Measurements from ENCODE around the gene MTMR2. TPM values are rescaled to one million over a fixed set of nuclear protein-coding genes. Genes with fewer than 3 reads are reported as not detected.

The MTMR2 gene
- total RNA-seq, 1 experiment from 2014 or later: 59.0 TPM

GRCh38 chr11:95904009-95904650 is 19.8 kb downstream of the MTMR2 start:
- Histone ChIP-seq H2AK5ac (ENCODE audit: insufficient read length, low read length) (no peak overlapping the region), H3K27ac (ENCODE audit: insufficient read length, low read depth, low read length) (no peak overlapping the region), H3T11ph (ENCODE audit: low read length) (no peak overlapping the region), H4K91ac (ENCODE audit: insufficient read length, low read depth, low read length) (no peak overlapping the region), H3K4me1 (ENCODE audit: insufficient read depth, low read length) (peaks cover 5% of the 10 kb centered on the region; the same call in 1 of the 2 replicates), H2BK120ac (ENCODE audit: low read depth, low read length, poor library complexity, severe bottlenecking) (no peak overlapping the region), H3K4ac (ENCODE audit: low read depth, low read length) (no peak overlapping the region), H2BK15ac (ENCODE audit: low read depth, low read length) (no peak overlapping the region), H2BK20ac (ENCODE audit: low read depth, low read length, poor library complexity, severe bottlenecking) (no peak overlapping the region), H2AFZ (ENCODE audit: low read length) (no peak overlapping the region), H3K23me2 (ENCODE audit: insufficient read length, low read depth, low read length, poor library complexity, severe bottlenecking) (no peaks in the 10 kb centered on the region), H3K79me1 (ENCODE audit: insufficient read depth, low read depth, low read length, poor library complexity, severe bottlenecking) (no peaks in the 10 kb centered on the region), H3K14ac (ENCODE audit: insufficient read depth, low read length) (no peak overlapping the region), H3K9me3 (ENCODE audit: control insufficient read depth, low read depth, low read length) (no peaks in the 10 kb centered on the region), H2BK5ac (ENCODE audit: insufficient read length, low read length) (no peak overlapping the region), H3K56ac (ENCODE audit: insufficient read length, low read depth, low read length) (no peak overlapping the region), H3K18ac (ENCODE audit: insufficient read length, low read depth, low read length) (no peak overlapping the region), H4K20me1 (ENCODE audit: control insufficient read depth, insufficient read depth, insufficient read length) (no peaks in the 10 kb centered on the region), H3K4me2 (ENCODE audit: insufficient read depth, insufficient read length, low read length) (no peak overlapping the region), H3K9ac (ENCODE audit: extremely low read depth, insufficient read length, low read length) (no peak overlapping the region), H3K27me3 (ENCODE audit: insufficient read depth, low read length) (no peaks in the 10 kb centered on the region), H3K79me2 (ENCODE audit: insufficient read depth, low read length) (peaks cover 6% of the 10 kb centered on the region; the same call in 1 of the 2 replicates), H2BK12ac (ENCODE audit: insufficient read length, low read depth, low read length) (no peak overlapping the region), H4K8ac (replicated peaks; ENCODE audit: insufficient read length, low read depth, low read length) (no peak overlapping the region), H3K23ac (ENCODE audit: insufficient read length, low read depth, low read length) (no peak overlapping the region), H4K5ac (ENCODE audit: insufficient read length, low read depth, low read length) (no peak overlapping the region)
- Mint-ChIP-seq H3K27ac (no peak overlapping the region), H3K4me1 (peaks cover 0 to 15% of the 10 kb centered on the region in 2 experiments; a peak in 2 of 4 replicates), H3K36me3 (ENCODE audit: insufficient read depth in 1 of 3, low read depth in 3 of 3) (no peaks in the 10 kb centered on the region), H3K9me3 (no peaks in the 10 kb centered on the region), H3K4me3 (no peak overlapping the region), H3K27me3 (ENCODE audit: low read depth) (no peaks in the 10 kb centered on the region)
- no peak for DNase-seq
- WGBS (ENCODE audit: extremely low coverage, insufficient read length, low lambda C conversion rate): no CpG with 5 or more reads among the region's 5 CpGs
- no peak for TF ChIP-seq CTCF (conservative IDR thresholded peaks at IDR 0.05)

Data from H9 (cell line).